Kidney epithelial cell (primary cell): Measurements from ENCODE around the gene SENP6. TPM values are rescaled to one million over a fixed set of nuclear protein-coding genes. Genes with fewer than 3 reads are reported as not detected.

Experiments used
- DNase-seq: peaks from one replicate; pipeline ENCODE4 v3.0.0-alpha.2; 2010; ENCODE audit warnings: low read depth
- H3K27me3 ChIP-seq: 2 replicates; pipeline ENCODE4 v1.6.0; 2011; ENCODE audit warnings: low read length; ENCODE audit not compliant: control insufficient read depth, insufficient read depth
- H3K36me3 ChIP-seq: 2 replicates; pipeline ENCODE4 v1.5.1; 2011; ENCODE audit warnings: low read length; ENCODE audit not compliant: control insufficient read depth, insufficient read depth
- H3K4me3 ChIP-seq: 2 replicates; pipeline ENCODE4 v1.5.1; 2011; ENCODE audit warnings: low read depth, mild to moderate bottlenecking, control low read depth, low read length
- CTCF ChIP-seq: IDR thresholded peaks from 2 replicates; pipeline ENCODE4 v1.5.1; 2011; ENCODE audit warnings: mild to moderate bottlenecking, moderate library complexity, low read length, control low read depth, inconsistent platforms; ENCODE audit not compliant: insufficient read depth, poor library complexity, severe bottlenecking
- total RNA-seq: library from RNA; depleted of rRNA; stranded (reverse); fragments of >200 nt; gene quantifications from 2 replicates; pipeline ENCODE4 v1.2.3, GENCODE V29; 2015

SENP6 gene
- total RNA-seq, 1 donor from 2014 or later: 68.5 TPM

- TF ChIP-seq CTCF: no peak
- no peaks in the 10 kb centered on the region for H3K27me3 ChIP-seq
- no peak for DNase-seq
- H3K4me3 ChIP-seq: no peak overlapping the region
- no peaks in the 10 kb centered on the region for H3K36me3 ChIP-seq
These were observed 17.7 kb downstream of the SENP6 start for GRCh38 chr6:75619230-75619899.

- Histone ChIP-seq H3K4me3 (no peak overlapping the region), H3K36me3 (no peaks in the 10 kb centered on the region), H3K27me3 (no peaks in the 10 kb centered on the region)
- DNase-seq: no peak
- TF ChIP-seq CTCF: no peak
These were observed 19.0 kb downstream of the SENP6 start for GRCh38 chr6:75620381-75621304.

DNA sequence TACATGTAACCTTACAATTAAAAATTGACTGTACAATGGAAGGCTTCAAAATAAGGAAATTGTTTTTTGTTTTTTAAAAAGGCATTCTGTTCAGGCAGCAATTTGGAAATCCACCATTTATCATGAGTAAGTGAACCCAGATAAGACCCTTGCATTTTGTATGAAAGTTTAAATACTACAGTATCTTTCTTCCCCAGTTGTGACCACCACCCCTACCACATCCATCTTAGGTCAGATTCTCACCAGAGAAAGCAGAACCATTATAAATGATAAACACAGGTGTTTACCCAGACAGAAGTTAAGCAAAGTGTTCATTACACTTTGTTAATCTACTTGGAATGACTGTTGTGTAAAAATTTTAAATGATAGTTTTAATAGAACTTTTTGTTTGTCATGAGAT is 20.2 kb downstream of the SENP6 start:
- Histone ChIP-seq H3K36me3 (no peaks in the 10 kb centered on the region), H3K27me3 (no peaks in the 10 kb centered on the region), H3K4me3 (no peak overlapping the region)
- DNase-seq: no peak
- no peak for TF ChIP-seq CTCF

DNA sequence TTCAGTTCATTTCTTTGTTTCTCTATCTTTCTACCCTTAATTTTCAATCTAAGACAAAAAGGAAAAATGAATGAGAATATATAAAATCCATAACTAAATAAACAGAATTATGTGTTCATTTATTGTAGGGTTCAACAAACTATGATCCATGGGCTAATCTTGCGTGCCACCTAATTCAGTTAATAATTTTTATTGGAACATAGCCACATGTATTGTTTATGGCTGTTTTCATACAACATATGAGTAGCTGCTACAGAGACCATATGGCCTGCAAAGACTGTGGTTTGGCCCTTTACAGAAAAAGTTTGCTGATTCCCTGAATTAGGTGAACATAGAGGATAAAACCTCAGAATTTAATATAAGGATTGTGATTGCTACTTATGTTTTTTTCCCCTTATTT is 21.8 kb downstream of the SENP6 start:
- TF ChIP-seq CTCF: no peak
- no peaks in the 10 kb centered on the region for H3K36me3 ChIP-seq

GRCh38 chr6:75624335-75624734 is 22.7 kb downstream of the SENP6 start:
- no peaks in the 10 kb centered on the region for H3K27me3 ChIP-seq
- no peaks in the 10 kb centered on the region for H3K36me3 ChIP-seq
- no peak for DNase-seq
- H3K4me3 ChIP-seq: no peak overlapping the region
- TF ChIP-seq CTCF: no peak

More for the DNA sequence above, 21.8 kb downstream of the SENP6 start:
- H3K4me3 ChIP-seq: no peak overlapping the region
- no peak for DNase-seq
- H3K27me3 ChIP-seq: no peaks in the 10 kb centered on the region
